Fibroblast of lung (primary cell): ENCODE measurements around the gene TOMM40. TPM values are rescaled to one million over a fixed set of nuclear protein-coding genes. Genes with fewer than 3 reads are reported as not detected.
A peak's percentile ranks its signal among the peaks of the same experiment; 100 is the strongest.

Experiments
- DNase-seq, 2 donors: peaks; one replicate each; pipeline versions ENCODE4 v3.0.0 to v3.0.0-alpha.2; 2010; ENCODE audit warnings: low read depth in 2 of 2
- H2AFZ ChIP-seq: 2 replicates; pipeline ENCODE4 v1.5.1; 2012; ENCODE audit warnings: low read length, control low read depth, inconsistent platforms
- H3K27ac ChIP-seq: 2 replicates; pipeline ENCODE4 v1.5.1; 2011; ENCODE audit warnings: low read length, control low read depth; ENCODE audit not compliant: insufficient read depth
- H3K27me3 ChIP-seq: 2 replicates; pipeline ENCODE4 v1.5.1; 2011; ENCODE audit warnings: mild to moderate bottlenecking, low read length; ENCODE audit not compliant: control insufficient read depth, insufficient read depth
- H3K36me3 ChIP-seq: 2 replicates; pipeline ENCODE4 v1.5.1; 2011; ENCODE audit warnings: low read length; ENCODE audit not compliant: control insufficient read depth, insufficient read depth
- H3K4me1 ChIP-seq: 2 replicates; pipeline ENCODE4 v1.5.1; 2011; ENCODE audit warnings: low read length; ENCODE audit not compliant: control insufficient read depth, insufficient read depth; ENCODE audit errors: extremely low read depth
- H3K4me2 ChIP-seq: 2 replicates; pipeline ENCODE4 v1.5.1; 2011; ENCODE audit warnings: low read length, control low read depth; ENCODE audit not compliant: insufficient read depth; ENCODE audit errors: extremely low read depth
- H3K4me3 ChIP-seq, 4 experiments: fragments of 200-600 bp in 1 of 4; sonication (generic) in 1 of 4; replicated peaks in 1 of 4; 2 replicates each; pipeline ENCODE4 v1.5.1; 2011 to 2016; ENCODE audit warnings: low read length in 4 of 4, low read depth in 3 of 4, mild to moderate bottlenecking in 3 of 4, control low read depth in 2 of 4, inconsistent platforms in 1 of 4, mixed read lengths in 1 of 4; ENCODE audit not compliant: insufficient read depth in 1 of 4; ENCODE audit errors: control extremely low read depth in 1 of 4
- H3K79me2 ChIP-seq: 2 replicates; pipeline ENCODE4 v1.5.1; 2012; ENCODE audit warnings: mild to moderate bottlenecking, low read length, inconsistent platforms; ENCODE audit not compliant: control insufficient read depth, insufficient read depth
- H3K9ac ChIP-seq: 2 replicates; pipeline ENCODE4 v1.5.1; 2011; ENCODE audit warnings: mild to moderate bottlenecking, low read length, control low read depth; ENCODE audit not compliant: insufficient read depth
- H3K9me3 ChIP-seq: 2 replicates; pipeline ENCODE4 v1.5.1; 2012; ENCODE audit warnings: low read depth, low read length; ENCODE audit not compliant: control insufficient read depth, insufficient read depth
- H4K20me1 ChIP-seq: 2 replicates; pipeline ENCODE4 v1.5.1; 2011; ENCODE audit warnings: low read length; ENCODE audit not compliant: control insufficient read depth, insufficient read depth; ENCODE audit errors: extremely low read depth
- CTCF ChIP-seq, 2 donors: IDR thresholded peaks in 1 of 2; conservative IDR thresholded peaks in 1 of 2; 1 replicate in 1 of 2; 2 replicates in 1 of 2; pipeline ENCODE4 v1.5.1; 2011 to 2012; ENCODE audit warnings: low read length in 2 of 2, control low read depth in 1 of 2, inconsistent platforms in 1 of 2, low read depth in 1 of 2, mild to moderate bottlenecking in 1 of 2
- EZH2 ChIP-seq: IDR thresholded peaks from 2 replicates; pipeline ENCODE4 v1.5.1; 2012; ENCODE audit warnings: low read length, control low read depth, mild to moderate bottlenecking; ENCODE audit errors: missing control alignments
- polyA plus RNA-seq, 2 donors: library from polyadenylated mRNA; depleted of rRNA in 1 of 2; stranded (reverse) in 1 of 2; unstranded in 1 of 2; fragments of >200 nt; gene quantifications; 2 replicates each; pipeline ENCODE4 v1.2.1, GENCODE V29; 2011 to 2012; ENCODE audit warnings: missing spikeins in 1 of 2
- total RNA-seq: library from RNA; depleted of rRNA; stranded (reverse); fragments of >200 nt; gene quantifications from 2 replicates; pipeline ENCODE4 v1.2.1, GENCODE V29; 2014

The TOMM40 gene
- total and polyA plus RNA-seq, 2 donors (not counting 1 experiment from before 2014, with no cell fraction given), result 21.8 to 32.1 TPM

GRCh38 chr19:44883922-44884321 lies 7.1 kb upstream of the TOMM40 start:
- no peak for TF ChIP-seq EZH2
- TF ChIP-seq CTCF (conservative IDR thresholded peaks at IDR 0.05 in 1 of 2, IDR thresholded peaks at IDR 0.05 in 1 of 2; ENCODE audit: low read depth in 1 of 2, low read length in 2 of 2), result no peak

GRCh38 chr19:44884566-44884965 lies 6.5 kb upstream of the TOMM40 start:
- Histone ChIP-seq H3K4me2 (no peak overlapping the region), H3K9me3 (no peaks in the 10 kb centered on the region), H3K4me1 (peaks cover under 1% of the 10 kb centered on the region), H3K79me2 (no peaks in the 10 kb centered on the region), H3K27ac (no peak overlapping the region), H4K20me1 (no peaks in the 10 kb centered on the region), H3K4me3 (no peak overlapping the region), H2AFZ (no peak overlapping the region), H3K36me3 (peaks cover 17% of the 10 kb centered on the region), H3K27me3 (no peaks in the 10 kb centered on the region), H3K9ac (no peak overlapping the region)
- no peak for DNase-seq
- no peak for TF ChIP-seq EZH2

More at GRCh38 chr19:44883922-44884321, 7.1 kb upstream of the TOMM40 start:
- Histone ChIP-seq H3K4me2 (no peak overlapping the region), H3K9ac (no peak overlapping the region), H3K4me1 (no peaks in the 10 kb centered on the region), H4K20me1 (no peaks in the 10 kb centered on the region), H3K36me3 (peaks cover 21% of the 10 kb centered on the region), H2AFZ (no peak overlapping the region), H3K27me3 (no peaks in the 10 kb centered on the region), H3K79me2 (no peaks in the 10 kb centered on the region), H3K27ac (no peak overlapping the region), H3K4me3 (no peak overlapping the region), H3K9me3 (no peaks in the 10 kb centered on the region)
- peak in 1 of 2 donors; percentile 26 for DNase-seq

- Histone ChIP-seq H3K36me3 (peaks cover 14% of the 10 kb centered on the region), H3K4me1 (peaks cover 5% of the 10 kb centered on the region), H3K9me3 (no peaks in the 10 kb centered on the region), H3K79me2 (peaks cover under 1% of the 10 kb centered on the region), H3K27me3 (no peaks in the 10 kb centered on the region), H3K4me3 (no peak overlapping the region), H4K20me1 (no peaks in the 10 kb centered on the region), H3K9ac (no peak overlapping the region), H2AFZ (no peak overlapping the region), H3K27ac (no peak overlapping the region), H3K4me2 (no peak overlapping the region)
- TF ChIP-seq EZH2 (no peak), CTCF (conservative IDR thresholded peaks at IDR 0.05 in 1 of 2, IDR thresholded peaks at IDR 0.05 in 1 of 2; ENCODE audit: low read depth in 1 of 2, low read length in 2 of 2) (no peak)
- DNase-seq, result no peak
These were observed 4.9 kb upstream of the TOMM40 start for GRCh38 chr19:44886141-44886540.
